ENCODE measurements around the gene TLL2. TPM values are rescaled to one million over a fixed set of nuclear protein-coding genes. Genes with fewer than 3 reads are reported as not detected.

Gene TLL2
- polyA plus RNA-seq, 2 of the 4 experiments (the other 2 are of a cell fraction), result 0.08 to 0.13 TPM

DNA sequence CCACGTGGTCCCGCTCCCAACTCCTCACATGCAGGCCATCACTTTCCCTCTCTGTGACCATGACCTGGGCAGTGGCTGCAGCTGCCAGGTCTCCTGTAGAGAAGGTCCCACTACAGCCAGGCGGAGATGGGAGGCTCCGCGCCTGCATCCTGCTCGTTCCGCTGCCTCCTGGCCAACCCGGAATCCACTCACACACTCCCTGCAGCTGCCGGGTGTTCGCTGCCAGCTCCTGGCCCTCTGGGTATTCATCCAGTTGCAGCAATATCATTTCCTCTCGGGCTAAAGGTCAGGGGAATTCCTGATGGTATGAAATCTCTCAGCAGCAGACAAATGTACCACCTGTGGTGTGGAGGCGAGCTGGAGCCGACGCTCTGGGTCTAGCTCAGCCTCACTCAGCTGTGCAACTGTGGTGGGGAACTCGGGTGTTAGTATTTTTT, 65.7 kb downstream of the TLL2 start:
- TF ChIP-seq HOXB13 (CRISPR knock-in tag; IDR thresholded peaks at IDR 0.05; ENCODE audit: low read depth) (no peak), ESRRA (IDR thresholded peaks at IDR 0.05; ENCODE audit: borderline replicate concordance, low read length) (no peak), HEYL (CRISPR knock-in tag; IDR thresholded peaks at IDR 0.05) (no peak), JUNB (IDR thresholded peaks at IDR 0.05) (no peak), SREBF2 (IDR thresholded peaks at IDR 0.05) (no peak), PHF8 (IDR thresholded peaks at IDR 0.05; ENCODE audit: borderline replicate concordance, low read depth) (no peak), ZC3H11A (IDR thresholded peaks at IDR 0.05) (no peak), FOSB (CRISPR knock-in tag; IDR thresholded peaks at IDR 0.05) (no peak)
- TF ChIP-seq, protein P1, sequence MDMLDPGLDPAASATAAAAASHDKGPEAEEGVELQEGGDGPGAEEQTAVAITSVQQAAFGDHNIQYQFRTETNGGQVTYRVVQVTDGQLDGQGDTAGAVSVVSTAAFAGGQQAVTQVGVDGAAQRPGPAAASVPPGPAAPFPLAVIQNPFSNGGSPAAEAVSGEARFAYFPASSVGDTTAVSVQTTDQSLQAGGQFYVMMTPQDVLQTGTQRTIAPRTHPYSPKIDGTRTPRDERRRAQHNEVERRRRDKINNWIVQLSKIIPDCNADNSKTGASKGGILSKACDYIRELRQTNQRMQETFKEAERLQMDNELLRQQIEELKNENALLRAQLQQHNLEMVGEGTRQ (IDR thresholded peaks at IDR 0.05), result no peak
- WGBS (ENCODE audit: missing lambda C conversion rate), result 61% methylated on average over 15 of the region's 15 CpGs
- Histone ChIP-seq H3K4me2 (no peak overlapping the region), H3K4me1 (no peaks in the 10 kb centered on the region), H3K9me3 (no peaks in the 10 kb centered on the region), H3K27ac (no peak overlapping the region), H3K4me3 (no peak overlapping the region)
- CTCF ChIA-PET, result interaction anchor here (1.5 kb wide), 1 partner anchor 77 kb away, joined by 4 read pairs; no protein-coding TSS in a partner anchor
- no peak for ATAC-seq
- no peak for FAIRE-seq
- no peak for DNase-seq (ENCODE audit: low read depth in 1 of 2, low spot score in 1 of 2)
- POLR2A ChIA-PET, result no interaction called here

DNA sequence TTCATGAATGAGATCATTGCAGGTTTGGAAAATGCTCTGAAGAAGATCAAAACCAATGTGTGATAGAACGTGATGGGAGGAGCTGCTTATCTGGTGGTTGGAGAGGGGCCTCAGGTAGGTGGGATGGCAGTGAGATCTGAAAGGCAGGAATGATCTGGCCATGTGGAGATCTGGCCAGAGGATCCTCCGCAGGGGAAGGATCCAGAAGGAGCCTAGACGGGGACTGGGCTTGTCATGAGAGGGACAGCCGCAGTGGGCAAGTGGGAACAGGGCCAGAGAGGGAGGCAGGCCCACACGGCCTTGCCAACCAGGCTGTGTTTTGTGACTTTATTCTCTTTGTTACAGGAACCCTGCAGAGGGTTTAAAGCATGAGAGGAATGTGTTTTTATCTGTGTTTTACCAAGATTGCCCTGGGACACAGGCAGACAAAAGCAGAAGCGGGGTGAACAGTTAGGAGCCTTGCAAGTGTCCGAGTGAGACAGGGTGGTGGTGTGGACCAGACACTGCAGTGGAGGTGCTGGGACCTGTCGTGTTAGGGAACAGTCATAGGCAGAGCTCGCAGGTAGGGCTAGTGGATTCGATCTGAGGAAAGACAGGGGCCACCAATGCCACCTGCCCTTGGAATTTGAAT, 66.6 kb downstream of the TLL2 start:
- ChIA-PET CTCF (no interaction called here), POLR2A (interaction anchor here (0.5 kb wide), 1 partner anchor 12 kb away, joined by 6 read pairs; no protein-coding TSS in a partner anchor)
- Histone ChIP-seq H3K4me1 (no peaks in the 10 kb centered on the region), H3K27ac (no peak overlapping the region), H3K4me2 (no peak overlapping the region), H3K9me3 (no peaks in the 10 kb centered on the region), H3K4me3 (no peak overlapping the region)
- ATAC-seq (no peak), FAIRE-seq (no peak), DNase-seq (ENCODE audit: low read depth in 1 of 2, low spot score in 1 of 2) (no peak)
- TF ChIP-seq GATA3 (IDR thresholded peaks at IDR 0.05; ENCODE audit: borderline replicate concordance), result no peak
- TF ChIP-seq, protein P2, sequence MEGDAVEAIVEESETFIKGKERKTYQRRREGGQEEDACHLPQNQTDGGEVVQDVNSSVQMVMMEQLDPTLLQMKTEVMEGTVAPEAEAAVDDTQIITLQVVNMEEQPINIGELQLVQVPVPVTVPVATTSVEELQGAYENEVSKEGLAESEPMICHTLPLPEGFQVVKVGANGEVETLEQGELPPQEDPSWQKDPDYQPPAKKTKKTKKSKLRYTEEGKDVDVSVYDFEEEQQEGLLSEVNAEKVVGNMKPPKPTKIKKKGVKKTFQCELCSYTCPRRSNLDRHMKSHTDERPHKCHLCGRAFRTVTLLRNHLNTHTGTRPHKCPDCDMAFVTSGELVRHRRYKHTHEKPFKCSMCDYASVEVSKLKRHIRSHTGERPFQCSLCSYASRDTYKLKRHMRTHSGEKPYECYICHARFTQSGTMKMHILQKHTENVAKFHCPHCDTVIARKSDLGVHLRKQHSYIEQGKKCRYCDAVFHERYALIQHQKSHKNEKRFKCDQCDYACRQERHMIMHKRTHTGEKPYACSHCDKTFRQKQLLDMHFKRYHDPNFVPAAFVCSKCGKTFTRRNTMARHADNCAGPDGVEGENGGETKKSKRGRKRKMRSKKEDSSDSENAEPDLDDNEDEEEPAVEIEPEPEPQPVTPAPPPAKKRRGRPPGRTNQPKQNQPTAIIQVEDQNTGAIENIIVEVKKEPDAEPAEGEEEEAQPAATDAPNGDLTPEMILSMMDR (IDR thresholded peaks at IDR 0.05), result no peak
- TF ChIP-seq TFCP2L1 (CRISPR knock-in tag; IDR thresholded peaks at IDR 0.05), result no peak
- TF ChIP-seq HEYL (CRISPR knock-in tag; IDR thresholded peaks at IDR 0.05), result no peak
- no peak for TF ChIP-seq FOSB (CRISPR knock-in tag; IDR thresholded peaks at IDR 0.05)
- no peak for TF ChIP-seq KDM5A (IDR thresholded peaks at IDR 0.05)
- TF ChIP-seq SREBF2 (IDR thresholded peaks at IDR 0.05), result no peak
- TF ChIP-seq, protein P1 (IDR thresholded peaks at IDR 0.05), result no peak
- TF ChIP-seq CHD4 (IDR thresholded peaks at IDR 0.05; ENCODE audit: borderline replicate concordance), result no peak
- TF ChIP-seq TP53 (CRISPR knock-in tag; IDR thresholded peaks at IDR 0.05), result no peak
- TF ChIP-seq JUNB (IDR thresholded peaks at IDR 0.05), result no peak
- WGBS (ENCODE audit: missing lambda C conversion rate), result 44% methylated on average over 10 of the region's 10 CpGs

DNA sequence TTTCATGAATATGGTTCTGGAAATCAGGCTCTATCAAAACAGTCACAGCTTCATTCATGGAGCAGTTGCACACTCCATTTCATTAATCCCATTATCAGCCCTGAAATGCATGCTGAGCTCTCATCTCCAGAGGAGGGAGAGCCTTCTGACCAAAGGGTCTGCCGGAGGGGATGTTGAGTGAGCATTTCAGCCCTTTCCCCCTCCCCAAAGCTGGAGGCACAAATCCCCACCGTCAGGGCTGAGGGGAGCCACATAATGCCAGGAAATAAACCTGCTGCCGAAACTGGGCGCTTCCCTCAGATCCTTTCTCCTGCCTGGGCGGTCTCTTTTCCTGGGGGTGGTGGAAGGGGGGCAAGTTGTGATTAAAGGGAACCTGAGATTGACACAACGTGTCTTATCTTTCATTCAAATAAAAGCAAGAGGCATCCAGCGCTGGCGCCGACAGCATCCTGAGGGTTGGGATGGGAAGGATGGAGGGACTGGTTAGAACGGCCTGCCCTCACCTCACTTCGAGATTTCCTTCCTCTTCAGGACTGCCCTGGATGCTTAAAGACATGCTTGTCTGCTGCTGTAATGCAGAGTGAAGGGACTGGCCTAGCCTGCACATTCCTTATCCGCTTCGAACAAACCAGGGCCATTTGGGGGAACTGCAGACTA, 71.6 kb downstream of the TLL2 start:
- ATAC-seq (no peak), DNase-seq (ENCODE audit: low read depth in 1 of 2, low spot score in 1 of 2) (no peak), FAIRE-seq (no peak)
- TF ChIP-seq MYC (IDR thresholded peaks at IDR 0.05; ENCODE audit: borderline replicate concordance, low read length), result no peak
- TF ChIP-seq RARB (CRISPR knock-in tag; IDR thresholded peaks at IDR 0.05), result no peak
- no peak for TF ChIP-seq ZSCAN20 (CRISPR knock-in tag; IDR thresholded peaks at IDR 0.05)
- TF ChIP-seq HOXA7 (CRISPR knock-in tag; IDR thresholded peaks at IDR 0.05), result no peak
- TF ChIP-seq HOXB5 (CRISPR knock-in tag; IDR thresholded peaks at IDR 0.05), result no peak
- TF ChIP-seq, protein P3, sequence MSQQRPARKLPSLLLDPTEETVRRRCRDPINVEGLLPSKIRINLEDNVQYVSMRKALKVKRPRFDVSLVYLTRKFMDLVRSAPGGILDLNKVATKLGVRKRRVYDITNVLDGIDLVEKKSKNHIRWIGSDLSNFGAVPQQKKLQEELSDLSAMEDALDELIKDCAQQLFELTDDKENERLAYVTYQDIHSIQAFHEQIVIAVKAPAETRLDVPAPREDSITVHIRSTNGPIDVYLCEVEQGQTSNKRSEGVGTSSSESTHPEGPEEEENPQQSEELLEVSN (IDR thresholded peaks at IDR 0.05; ENCODE audit: borderline replicate concordance, low read depth), result no peak
- Histone ChIP-seq H3K4me1 (no peaks in the 10 kb centered on the region), H3K9me3 (no peaks in the 10 kb centered on the region), H3K27ac (no peak overlapping the region), H3K4me3 (no peak overlapping the region), H3K4me2 (no peak overlapping the region)
- 56% methylated on average over 13 of the region's 13 CpGs for WGBS (ENCODE audit: missing lambda C conversion rate)
- ChIA-PET CTCF (interaction anchor here (0.6 to 1.6 kb wide), 3 partner anchors 9 to 308 kb away, joined by 3 to 4 read pairs (median 3); no protein-coding TSS in a partner anchor), POLR2A (no interaction called here)
